ENCODE results near the gene NEURL1B.
"Not testable (repeated sequence)": the region's sequence is repeated elsewhere in the genome, so short reads cannot be mapped to it uniquely, and the experiment has no call there.

The NEURL1B gene

DNA sequence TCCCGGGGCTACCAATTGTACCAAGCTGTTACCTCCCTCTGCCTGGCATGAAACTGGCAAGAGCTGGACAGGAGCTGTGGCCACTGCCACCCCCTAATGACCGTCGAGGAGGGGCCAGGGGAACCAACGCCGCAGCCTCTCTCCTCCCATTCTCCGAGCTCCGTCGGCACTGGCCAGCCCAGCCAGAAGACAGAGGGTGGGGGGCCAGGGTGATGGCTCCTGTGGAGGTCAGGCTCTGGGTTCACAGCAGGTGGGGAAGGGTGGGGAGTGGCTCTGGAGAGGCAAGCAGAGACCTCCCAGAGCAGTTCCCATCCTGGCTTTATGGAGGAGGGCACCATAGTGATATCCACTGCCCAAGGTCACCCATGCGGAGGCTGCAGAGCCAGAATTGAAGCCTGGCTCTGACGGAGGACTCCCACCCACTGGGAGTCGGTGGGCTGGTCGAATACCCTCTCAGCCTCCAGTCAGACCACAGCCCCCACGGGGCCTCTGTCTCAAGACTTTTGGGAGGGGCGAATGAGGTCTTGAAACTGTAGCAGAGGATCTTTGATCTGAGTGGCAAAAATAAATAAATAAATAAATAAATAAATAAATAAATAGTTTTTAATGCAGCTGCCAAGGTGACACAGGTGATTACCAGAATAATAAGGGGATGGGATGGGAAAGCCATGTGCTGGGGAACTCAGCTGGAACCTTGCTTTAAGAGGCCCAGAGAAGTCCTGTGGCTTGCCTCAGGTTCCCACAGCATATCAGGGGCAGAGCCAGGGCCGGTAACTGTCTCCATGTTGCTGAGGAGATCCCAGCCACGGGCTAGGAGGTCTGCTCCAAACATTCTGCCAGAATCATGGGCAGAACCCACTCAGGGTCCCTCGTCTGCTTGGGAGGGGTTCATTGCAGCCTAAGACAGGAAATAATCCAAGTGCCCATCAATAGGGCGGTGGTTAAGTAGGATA is 42.5 kb upstream of the NEURL1B start:
- TF ChIP-seq, protein P1, sequence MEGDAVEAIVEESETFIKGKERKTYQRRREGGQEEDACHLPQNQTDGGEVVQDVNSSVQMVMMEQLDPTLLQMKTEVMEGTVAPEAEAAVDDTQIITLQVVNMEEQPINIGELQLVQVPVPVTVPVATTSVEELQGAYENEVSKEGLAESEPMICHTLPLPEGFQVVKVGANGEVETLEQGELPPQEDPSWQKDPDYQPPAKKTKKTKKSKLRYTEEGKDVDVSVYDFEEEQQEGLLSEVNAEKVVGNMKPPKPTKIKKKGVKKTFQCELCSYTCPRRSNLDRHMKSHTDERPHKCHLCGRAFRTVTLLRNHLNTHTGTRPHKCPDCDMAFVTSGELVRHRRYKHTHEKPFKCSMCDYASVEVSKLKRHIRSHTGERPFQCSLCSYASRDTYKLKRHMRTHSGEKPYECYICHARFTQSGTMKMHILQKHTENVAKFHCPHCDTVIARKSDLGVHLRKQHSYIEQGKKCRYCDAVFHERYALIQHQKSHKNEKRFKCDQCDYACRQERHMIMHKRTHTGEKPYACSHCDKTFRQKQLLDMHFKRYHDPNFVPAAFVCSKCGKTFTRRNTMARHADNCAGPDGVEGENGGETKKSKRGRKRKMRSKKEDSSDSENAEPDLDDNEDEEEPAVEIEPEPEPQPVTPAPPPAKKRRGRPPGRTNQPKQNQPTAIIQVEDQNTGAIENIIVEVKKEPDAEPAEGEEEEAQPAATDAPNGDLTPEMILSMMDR (IDR thresholded peaks at IDR 0.05): no peak
- Histone ChIP-seq H3K27me3 (no peaks in the 10 kb centered on the region), H3K36me3 (no peaks in the 10 kb centered on the region), H3K9me3 (no peaks in the 10 kb centered on the region), H3K4me3 (ENCODE audit: low read depth in 1 of 2, low read length in 1 of 2) (no peak overlapping the region), H3K4me1 (ENCODE audit: control insufficient read depth in 1 of 2, insufficient read depth in 1 of 2, low read depth in 1 of 2, low read length in 1 of 2) (no peaks in the 10 kb centered on the region), H3K27ac (no peak overlapping the region)

DNA sequence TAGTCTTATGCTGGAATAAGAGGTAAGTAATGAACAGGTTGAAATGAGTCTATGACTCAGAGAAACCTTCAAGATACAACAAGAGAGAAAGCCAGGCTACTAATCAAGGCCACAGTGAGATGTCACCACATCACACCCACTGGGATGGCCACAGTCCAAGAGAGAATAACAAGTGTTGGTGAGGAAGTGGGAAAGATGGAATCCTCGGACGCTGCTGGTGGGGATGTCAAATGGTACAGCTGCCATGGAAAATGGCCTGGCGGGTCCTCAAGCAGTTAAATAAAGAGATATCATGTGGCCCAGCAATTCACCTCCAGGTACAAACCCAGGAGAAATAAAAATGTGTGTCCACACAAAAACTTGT is 41.9 kb upstream of the NEURL1B start:
- no peaks in the 10 kb centered on the region for H3K27me3 ChIP-seq
- H3K9me3 ChIP-seq: no peaks in the 10 kb centered on the region
- H3K36me3 ChIP-seq: no peaks in the 10 kb centered on the region
- TF ChIP-seq, protein P1 (IDR thresholded peaks at IDR 0.05): no peak
- no peaks in the 10 kb centered on the region for H3K4me1 ChIP-seq (ENCODE audit: control insufficient read depth in 1 of 2, insufficient read depth in 1 of 2, low read depth in 1 of 2, low read length in 1 of 2)
- H3K27ac ChIP-seq: no peak overlapping the region
- no peak overlapping the region for H3K4me3 ChIP-seq (ENCODE audit: low read depth in 1 of 2, low read length in 1 of 2)

DNA sequence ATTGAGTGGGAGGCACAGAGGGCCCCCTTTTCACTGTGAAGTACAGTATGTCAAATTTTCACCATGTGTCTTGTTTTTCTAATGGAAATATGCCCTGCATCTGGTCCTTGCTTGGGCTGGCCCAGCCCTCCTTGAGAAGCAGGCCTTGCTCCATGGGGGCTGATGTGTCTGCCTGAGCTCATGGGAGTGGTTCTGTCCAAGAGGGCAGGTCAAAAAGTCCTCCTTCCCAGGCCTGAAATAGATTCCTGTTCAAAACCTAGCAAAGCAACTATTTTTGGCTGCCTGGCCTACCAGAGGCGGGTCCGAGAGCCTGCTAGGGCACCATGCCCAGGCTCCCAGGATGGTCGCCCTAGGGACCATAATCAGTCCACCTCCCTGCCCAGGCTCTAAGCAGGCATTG is 40.5 kb upstream of the NEURL1B start:
- Histone ChIP-seq H3K4me1 (ENCODE audit: control insufficient read depth in 1 of 2, insufficient read depth in 1 of 2, low read depth in 1 of 2, low read length in 1 of 2) (no peaks in the 10 kb centered on the region), H3K4me3 (ENCODE audit: low read depth in 1 of 2, low read length in 1 of 2) (no peak overlapping the region)
- TF ChIP-seq, protein P1 (IDR thresholded peaks at IDR 0.05): no peak

DNA sequence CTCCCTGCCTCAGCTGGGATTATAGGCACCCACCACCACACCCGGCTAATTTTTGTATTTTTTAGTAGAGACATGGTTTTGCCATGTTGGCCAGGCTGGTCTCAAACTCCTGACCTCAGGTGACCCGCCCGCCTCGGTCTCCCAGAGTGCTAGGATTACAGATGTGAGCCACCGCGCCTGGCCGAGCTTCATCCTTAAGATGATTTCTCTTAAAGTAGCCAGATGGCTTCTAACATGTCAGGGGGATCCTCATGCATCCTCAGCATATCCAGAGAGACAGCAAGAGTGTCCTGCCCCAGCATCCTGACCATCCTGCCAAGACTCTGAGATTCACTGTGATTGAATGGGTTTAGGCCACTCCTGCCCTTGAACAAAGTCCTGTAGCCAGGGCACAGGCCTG is 39.5 kb upstream of the NEURL1B start:
- not testable (repeated sequence) for H3K27me3 ChIP-seq; H3K36me3 ChIP-seq; H3K4me1 ChIP-seq (ENCODE audit: control insufficient read depth in 1 of 2, insufficient read depth in 1 of 2, low read depth in 1 of 2, low read length in 1 of 2); H3K9me3 ChIP-seq; H3K27ac ChIP-seq; H3K4me3 ChIP-seq (ENCODE audit: low read depth in 1 of 2, low read length in 1 of 2)

More for the DNA sequence above, 40.5 kb upstream of the NEURL1B start:
- Histone ChIP-seq H3K36me3 (no peaks in the 10 kb centered on the region), H3K9me3 (no peaks in the 10 kb centered on the region), H3K27ac (no peak overlapping the region), H3K27me3 (no peaks in the 10 kb centered on the region)

DNA sequence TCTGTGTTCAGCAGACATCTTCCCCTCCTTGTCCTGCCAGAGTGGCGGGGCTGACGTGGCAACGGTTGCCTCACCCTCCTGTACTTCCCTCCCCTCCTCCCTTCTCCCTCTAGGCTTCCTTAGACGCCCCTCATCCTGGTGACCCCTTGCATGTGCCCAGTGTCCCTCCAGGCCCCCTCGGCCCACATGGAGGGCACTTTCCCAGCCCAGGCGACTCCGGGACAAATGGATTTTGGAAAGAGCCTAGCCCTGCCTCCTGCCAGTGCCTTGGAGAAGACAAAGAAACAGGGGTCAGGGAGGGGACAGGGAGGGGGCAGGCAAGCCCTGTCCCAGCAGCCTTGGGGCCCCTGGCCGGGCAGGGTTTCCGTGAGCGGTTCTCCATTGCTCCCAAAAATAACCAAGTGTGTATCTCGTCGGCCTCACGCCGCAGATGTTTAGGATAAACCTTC is 38.3 kb upstream of the NEURL1B start:
- Histone ChIP-seq H3K4me1 (ENCODE audit: control insufficient read depth in 1 of 2, insufficient read depth in 1 of 2, low read depth in 1 of 2, low read length in 1 of 2) (no peaks in the 10 kb centered on the region), H3K4me3 (ENCODE audit: low read depth in 1 of 2, low read length in 1 of 2) (no peak overlapping the region), H3K27ac (no peak overlapping the region), H3K9me3 (no peaks in the 10 kb centered on the region), H3K36me3 (no peaks in the 10 kb centered on the region), H3K27me3 (peaks cover 16% of the 10 kb centered on the region)
- TF ChIP-seq, protein P1 (IDR thresholded peaks at IDR 0.05): no peak

DNA sequence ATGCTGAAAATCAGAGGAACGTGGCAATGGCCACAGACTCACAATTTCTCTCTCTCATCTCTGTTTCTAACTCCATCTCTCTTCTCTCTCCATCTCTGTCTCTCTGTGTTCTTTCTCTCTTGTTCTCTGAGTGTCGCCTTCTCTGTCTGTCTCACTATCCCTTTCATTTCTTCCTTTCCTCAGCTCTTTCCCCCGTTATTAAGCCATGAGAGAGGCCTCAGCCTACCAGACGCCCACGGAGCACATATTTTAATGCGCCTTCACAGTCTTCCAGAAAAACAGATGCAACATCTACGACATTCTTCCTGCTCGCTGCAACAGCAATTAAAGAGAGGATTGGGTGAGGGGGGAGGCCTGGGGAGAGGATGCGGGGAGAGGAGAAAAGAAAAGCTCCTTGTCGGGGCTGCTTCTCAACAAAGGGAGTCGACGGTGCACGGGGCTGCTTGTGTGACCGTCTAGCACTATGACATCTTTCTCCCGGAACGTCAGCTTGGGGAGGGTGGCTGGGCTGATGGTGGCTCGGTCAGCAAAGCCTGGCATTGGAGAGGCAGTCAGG is 37.7 kb upstream of the NEURL1B start:
- H3K27ac ChIP-seq: no peak overlapping the region
- H3K4me3 ChIP-seq (ENCODE audit: low read depth in 1 of 2, low read length in 1 of 2): no peak overlapping the region
- peaks cover 16% of the 10 kb centered on the region for H3K27me3 ChIP-seq
- H3K36me3 ChIP-seq: no peaks in the 10 kb centered on the region
- no peaks in the 10 kb centered on the region for H3K9me3 ChIP-seq
- TF ChIP-seq, protein P1 (IDR thresholded peaks at IDR 0.05): no peak
- H3K4me1 ChIP-seq (ENCODE audit: control insufficient read depth in 1 of 2, insufficient read depth in 1 of 2, low read depth in 1 of 2, low read length in 1 of 2): no peaks in the 10 kb centered on the region
